DOHH2 (cell line): ENCODE results near the gene SLC6A17.

ENCODE experiments used
- H3F3A ChIP-seq: fragments of 200-600 bp; sonication (generic), shearing (Covaris generic); 2 replicates; pipeline ENCODE4 v1.6.0; 2016; ENCODE audit warnings: antibody characterized with exemption, mild to moderate bottlenecking; ENCODE audit not compliant: control insufficient read depth, insufficient read depth
- H3K27ac ChIP-seq: fragments of 200-600 bp; sonication (generic); 2 replicates; pipeline ENCODE4 v1.5.1; 2014; ENCODE audit warnings: low read depth, mild to moderate bottlenecking, low read length, moderate library complexity
- H3K27me3 ChIP-seq: fragments of 200-600 bp; sonication (generic); 2 replicates; pipeline ENCODE4 v1.6.1; 2014; ENCODE audit warnings: mild to moderate bottlenecking, low read length, mixed read lengths; ENCODE audit not compliant: control insufficient read depth
- H3K36me3 ChIP-seq: fragments of 200-600 bp; sonication (generic); 2 replicates; pipeline ENCODE4 v1.6.1; 2014; ENCODE audit warnings: mild to moderate bottlenecking, low read length, moderate library complexity, mixed read lengths; ENCODE audit not compliant: control insufficient read depth
- H3K4me1 ChIP-seq: fragments of 200-600 bp; sonication (generic); 2 replicates; pipeline ENCODE4 v1.6.1; 2014; ENCODE audit warnings: mild to moderate bottlenecking, low read length, mixed read lengths; ENCODE audit not compliant: control insufficient read depth
- H3K4me2 ChIP-seq: fragments of 200-600 bp; sonication (generic); 2 replicates; pipeline ENCODE4 v1.6.0; 2014; ENCODE audit warnings: mild to moderate bottlenecking, low read length, moderate library complexity
- H3K4me3 ChIP-seq: fragments of 200-600 bp; sonication (generic); 2 replicates; pipeline ENCODE4 v1.5.1; 2014; ENCODE audit warnings: mild to moderate bottlenecking, low read length, mixed read lengths
- H3K79me2 ChIP-seq: fragments of 200-600 bp; sonication (generic); 2 replicates; pipeline ENCODE4 v1.6.1; 2014; ENCODE audit warnings: mild to moderate bottlenecking, low read length, mixed read lengths; ENCODE audit not compliant: control insufficient read depth
- H3K9me2 ChIP-seq: fragments of 200-600 bp; sonication (generic); replicated peaks from 2 replicates; pipeline ENCODE4 v1.6.1; 2014; ENCODE audit warnings: mild to moderate bottlenecking, low read length, mixed read lengths; ENCODE audit not compliant: control insufficient read depth
- H3K9me3 ChIP-seq: fragments of 200-600 bp; sonication (generic); 2 replicates; pipeline ENCODE4 v1.6.1; 2014; ENCODE audit warnings: antibody characterized with exemption, low read length, mixed read lengths; ENCODE audit not compliant: control insufficient read depth, insufficient read depth
- H4K20me1 ChIP-seq: fragments of 200-600 bp; sonication (generic); 2 replicates; pipeline ENCODE4 v1.6.0; 2014; ENCODE audit warnings: low read depth, mild to moderate bottlenecking, antibody characterized with exemption, low read length, moderate library complexity; ENCODE audit not compliant: control insufficient read depth, insufficient read depth
- EZH2phosphoT487 ChIP-seq: fragments of 200-600 bp; sonication (generic); IDR thresholded peaks from 2 replicates; pipeline ENCODE4 v1.6.1; 2017; ENCODE audit warnings: borderline replicate concordance, mild to moderate bottlenecking, antibody characterized with exemption, low read length, moderate library complexity, mixed read lengths
- TF ChIP-seq, protein P1 (sequence below): fragments of 200-600 bp; sonication (generic); IDR thresholded peaks from one replicate; pipeline ENCODE4 v1.5.1; 2014; ENCODE audit warnings: antibody characterized with exemption, mild to moderate bottlenecking, low read depth, low read length; ENCODE audit not compliant: poor library complexity, severe bottlenecking

SLC6A17 gene

DNA sequence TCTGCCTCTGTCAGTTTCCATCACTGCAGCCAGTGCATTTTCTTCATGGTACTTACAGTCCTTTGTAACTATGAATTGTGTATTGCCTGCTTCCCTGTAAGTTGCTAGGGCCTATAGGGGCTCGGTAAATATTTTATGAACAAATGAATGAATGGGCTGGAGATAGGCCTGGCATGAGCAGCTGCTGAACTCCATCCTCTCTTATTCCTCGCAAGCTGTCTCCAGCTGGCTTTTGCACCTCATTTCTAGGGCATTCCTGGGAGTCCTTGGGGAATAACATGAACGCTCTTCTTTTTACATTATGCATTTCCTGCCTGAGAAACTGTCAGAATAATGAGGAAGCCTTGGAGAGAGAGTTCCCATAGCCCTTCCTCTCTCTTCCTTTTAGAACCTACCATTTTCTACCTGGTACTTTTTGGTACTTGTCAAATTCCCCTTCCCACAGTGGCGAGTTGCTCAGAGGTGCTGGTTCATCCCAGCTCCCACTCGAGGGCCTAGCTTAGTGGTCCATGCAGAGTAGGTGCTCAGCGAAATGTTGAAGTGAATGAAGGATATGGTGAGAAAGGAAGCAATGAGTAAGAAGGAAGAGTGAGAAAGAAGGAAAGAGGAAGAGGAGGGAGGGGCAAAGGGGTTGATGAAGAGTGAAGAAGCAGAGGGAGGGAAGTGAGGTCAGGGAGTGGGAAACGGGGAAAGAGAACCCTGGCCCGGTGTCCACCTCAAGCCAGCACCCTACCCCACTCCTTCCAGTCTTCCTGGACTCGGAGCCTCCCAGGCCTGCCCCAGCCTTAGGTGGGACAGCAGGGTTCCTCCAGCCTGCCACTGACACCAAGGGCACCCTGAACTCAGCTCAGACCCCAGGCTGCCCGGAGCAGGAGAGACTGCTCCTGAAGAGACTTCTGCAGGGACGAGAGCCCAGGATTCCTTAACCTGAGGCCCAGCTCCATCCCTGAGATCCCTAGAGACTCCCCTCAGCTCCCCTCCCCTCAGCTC is 89.4 kb downstream of the SLC6A17 start:
- Histone ChIP-seq H3K36me3 (no peaks in the 10 kb centered on the region), H3K79me2 (no peaks in the 10 kb centered on the region), H3K27me3 (no peaks in the 10 kb centered on the region), H3K4me3 (no peak overlapping the region), H3K9me3 (no peaks in the 10 kb centered on the region), H3K9me2 (no peaks in the 10 kb centered on the region), H3K4me2 (peak overlapping the region; percentile 42), H3F3A (peaks cover 11% of the 10 kb centered on the region; the same call in 1 of the 2 replicates), H3K27ac (no peak overlapping the region), H4K20me1 (no peaks in the 10 kb centered on the region), H3K4me1 (peaks cover 45% of the 10 kb centered on the region)
- TF ChIP-seq EZH2phosphoT487 = no peak
- TF ChIP-seq, protein P1, sequence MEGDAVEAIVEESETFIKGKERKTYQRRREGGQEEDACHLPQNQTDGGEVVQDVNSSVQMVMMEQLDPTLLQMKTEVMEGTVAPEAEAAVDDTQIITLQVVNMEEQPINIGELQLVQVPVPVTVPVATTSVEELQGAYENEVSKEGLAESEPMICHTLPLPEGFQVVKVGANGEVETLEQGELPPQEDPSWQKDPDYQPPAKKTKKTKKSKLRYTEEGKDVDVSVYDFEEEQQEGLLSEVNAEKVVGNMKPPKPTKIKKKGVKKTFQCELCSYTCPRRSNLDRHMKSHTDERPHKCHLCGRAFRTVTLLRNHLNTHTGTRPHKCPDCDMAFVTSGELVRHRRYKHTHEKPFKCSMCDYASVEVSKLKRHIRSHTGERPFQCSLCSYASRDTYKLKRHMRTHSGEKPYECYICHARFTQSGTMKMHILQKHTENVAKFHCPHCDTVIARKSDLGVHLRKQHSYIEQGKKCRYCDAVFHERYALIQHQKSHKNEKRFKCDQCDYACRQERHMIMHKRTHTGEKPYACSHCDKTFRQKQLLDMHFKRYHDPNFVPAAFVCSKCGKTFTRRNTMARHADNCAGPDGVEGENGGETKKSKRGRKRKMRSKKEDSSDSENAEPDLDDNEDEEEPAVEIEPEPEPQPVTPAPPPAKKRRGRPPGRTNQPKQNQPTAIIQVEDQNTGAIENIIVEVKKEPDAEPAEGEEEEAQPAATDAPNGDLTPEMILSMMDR = no peak

DNA sequence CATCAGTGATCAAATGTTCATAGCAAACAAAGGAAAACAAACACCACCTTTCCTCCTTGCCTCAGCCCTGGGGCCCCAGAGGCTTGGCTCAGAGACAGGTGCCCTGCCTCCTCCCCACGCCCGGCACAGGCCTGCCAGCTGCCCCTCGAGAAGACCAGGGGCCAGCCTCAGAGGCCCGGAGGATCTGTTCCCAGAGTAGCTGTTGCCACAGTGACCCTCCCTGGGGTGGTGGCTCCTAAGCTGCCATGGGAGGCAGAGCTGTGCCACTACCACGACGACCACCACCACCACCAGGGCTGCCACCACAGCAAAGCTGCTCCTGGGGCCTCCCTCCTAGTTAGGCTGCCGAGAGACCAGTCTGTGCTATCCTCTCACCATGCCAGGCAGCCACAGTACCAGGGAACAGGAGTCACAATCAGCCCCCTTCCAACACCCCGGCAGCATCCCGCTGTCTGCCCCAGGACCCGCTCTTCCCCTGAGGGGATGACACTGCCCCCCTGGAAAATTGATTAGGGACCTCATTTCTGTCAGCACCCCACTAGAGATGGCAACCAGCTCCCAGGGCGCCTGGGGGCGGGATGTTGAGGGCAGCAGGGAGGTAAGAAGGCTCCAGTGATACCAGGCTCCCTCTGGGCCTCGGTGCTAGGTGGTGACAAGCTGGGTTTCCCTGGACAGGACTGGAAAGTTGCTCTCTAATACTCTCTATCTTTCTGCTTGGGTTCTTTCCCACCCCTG is 90.3 kb downstream of the SLC6A17 start:
- H3K4me3 ChIP-seq = no peak overlapping the region
- no peaks in the 10 kb centered on the region for H3K79me2 ChIP-seq
- no peaks in the 10 kb centered on the region for H3K36me3 ChIP-seq
- no peak overlapping the region for H3K27ac ChIP-seq
- H3K9me2 ChIP-seq = no peaks in the 10 kb centered on the region
- H4K20me1 ChIP-seq = no peaks in the 10 kb centered on the region
- peak overlapping the region; percentile 42; the same call in 1 of the 2 replicates for H3K4me2 ChIP-seq
- no peaks in the 10 kb centered on the region for H3K27me3 ChIP-seq
- TF ChIP-seq, protein P1 = no peak
- no peak for TF ChIP-seq EZH2phosphoT487
- H3K4me1 ChIP-seq = peaks cover 49% of the 10 kb centered on the region
- H3K9me3 ChIP-seq = no peaks in the 10 kb centered on the region
- peaks cover 11% of the 10 kb centered on the region; the same call in 1 of the 2 replicates for H3F3A ChIP-seq

DNA sequence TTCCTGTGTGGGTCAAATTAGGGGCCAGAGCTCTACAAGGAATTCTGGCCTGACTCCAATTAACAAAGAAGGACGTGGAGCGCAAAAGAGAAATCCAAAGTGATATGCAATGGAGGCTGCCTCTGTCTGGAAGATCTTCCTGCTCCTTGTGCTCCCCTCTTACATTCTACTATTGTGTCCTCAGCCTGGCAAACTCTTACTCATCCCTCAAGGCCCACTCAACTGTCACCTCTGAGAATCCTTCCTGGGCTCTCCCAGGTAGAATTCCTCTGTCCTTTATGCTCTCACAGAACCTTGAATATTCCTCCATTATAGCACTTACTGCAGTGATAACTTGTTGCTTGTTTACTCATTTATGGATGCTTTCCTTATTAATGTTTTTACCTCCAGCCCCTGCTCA is 91.2 kb downstream of the SLC6A17 start:
- Histone ChIP-seq H4K20me1 (no peaks in the 10 kb centered on the region), H3K27ac (no peak overlapping the region), H3K4me1 (peaks cover 49% of the 10 kb centered on the region), H3K27me3 (no peaks in the 10 kb centered on the region), H3K36me3 (no peaks in the 10 kb centered on the region), H3K79me2 (no peaks in the 10 kb centered on the region), H3K9me3 (no peaks in the 10 kb centered on the region), H3K9me2 (no peaks in the 10 kb centered on the region), H3F3A (peaks cover 11% of the 10 kb centered on the region; the same call in 1 of the 2 replicates), H3K4me3 (no peak overlapping the region), H3K4me2 (no peak overlapping the region)
- TF ChIP-seq, protein P1 = no peak
- TF ChIP-seq EZH2phosphoT487 = no peak
